ENCODE results near the gene USP6NL.
"Not testable (repeated sequence)": the region's sequence is repeated elsewhere in the genome, so short reads cannot be mapped to it uniquely, and the experiment has no call there.

USP6NL gene

DNA sequence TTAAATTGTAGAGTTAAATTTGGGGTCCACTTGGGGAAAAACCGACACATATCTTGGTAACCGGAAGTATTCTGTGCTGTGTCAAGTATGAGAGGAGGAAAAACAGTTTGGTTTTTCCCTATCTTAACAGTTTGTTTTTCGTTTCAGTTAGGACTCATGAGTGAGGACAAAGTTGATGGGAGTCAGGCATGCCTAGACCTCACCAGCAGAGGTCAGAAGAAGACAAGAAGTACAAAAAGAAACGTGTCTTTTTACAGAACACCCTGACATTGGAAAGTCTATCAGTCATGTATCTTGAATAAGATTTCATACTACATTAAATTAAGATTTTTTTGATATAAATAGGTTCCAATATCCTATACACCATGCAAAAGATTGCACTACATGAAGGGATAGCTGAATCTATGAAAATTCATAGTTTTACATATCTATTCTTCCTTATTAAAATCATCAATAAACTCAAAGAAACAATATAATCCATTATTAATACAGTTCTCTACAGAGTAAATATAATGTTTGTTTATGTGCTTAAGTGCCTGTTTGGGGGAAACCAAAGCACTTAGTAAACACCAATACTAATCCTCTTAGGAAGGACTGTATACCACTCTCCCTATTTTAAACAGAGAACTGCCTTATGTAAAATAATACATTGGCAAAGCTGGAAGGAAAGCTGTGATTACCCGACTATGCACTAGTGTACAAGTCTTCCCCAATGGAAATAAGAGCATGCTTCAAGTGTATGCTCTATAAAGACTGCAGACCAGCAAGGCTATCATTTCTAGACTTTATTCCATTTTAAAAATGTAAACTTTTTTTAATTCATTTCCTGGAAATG lies 95.6 kb downstream of the USP6NL start:
- peak; percentile 12 for DNase-seq (ENCODE audit: low read depth)

DNA sequence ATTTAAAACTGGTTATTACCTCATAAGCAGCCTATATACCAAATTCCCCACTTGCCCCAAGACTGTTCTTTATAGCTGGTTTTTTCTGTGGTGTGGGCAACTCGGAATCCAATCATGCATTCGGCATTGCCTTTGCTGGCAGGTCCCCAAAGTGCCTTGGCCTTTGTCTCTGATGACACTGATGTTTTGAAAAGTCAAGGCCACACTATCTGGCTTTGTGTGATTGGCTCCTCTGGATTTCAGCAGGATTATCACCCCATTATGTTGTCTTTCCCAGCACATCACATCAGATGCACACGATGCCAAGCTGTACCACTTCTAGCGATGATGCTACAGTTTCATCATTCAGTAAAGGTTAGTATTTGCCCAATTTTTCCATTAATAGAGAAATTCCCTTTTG lies 97.7 kb downstream of the USP6NL start:
- DNase-seq (ENCODE audit: low read depth), result no peak

DNA sequence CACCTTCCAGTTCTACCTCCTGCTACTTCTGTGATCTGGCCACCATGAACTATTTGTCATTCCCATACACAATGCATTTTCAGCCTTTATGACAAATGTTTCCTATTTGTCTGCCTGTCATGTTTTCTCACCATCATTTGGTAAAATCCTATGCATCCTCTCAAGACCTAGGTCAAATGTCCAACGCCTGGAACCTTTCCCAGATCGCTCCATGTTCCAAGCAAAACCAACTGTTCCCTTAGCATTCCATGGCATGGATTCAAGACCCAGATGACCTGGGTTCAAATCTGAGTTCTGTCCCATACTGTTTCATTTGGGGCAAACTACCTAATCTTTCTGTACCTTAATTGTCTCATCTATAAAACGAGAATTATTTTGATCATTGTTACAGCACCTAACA lies 98.9 kb downstream of the USP6NL start:
- no peak for DNase-seq (ENCODE audit: low read depth)

DNA sequence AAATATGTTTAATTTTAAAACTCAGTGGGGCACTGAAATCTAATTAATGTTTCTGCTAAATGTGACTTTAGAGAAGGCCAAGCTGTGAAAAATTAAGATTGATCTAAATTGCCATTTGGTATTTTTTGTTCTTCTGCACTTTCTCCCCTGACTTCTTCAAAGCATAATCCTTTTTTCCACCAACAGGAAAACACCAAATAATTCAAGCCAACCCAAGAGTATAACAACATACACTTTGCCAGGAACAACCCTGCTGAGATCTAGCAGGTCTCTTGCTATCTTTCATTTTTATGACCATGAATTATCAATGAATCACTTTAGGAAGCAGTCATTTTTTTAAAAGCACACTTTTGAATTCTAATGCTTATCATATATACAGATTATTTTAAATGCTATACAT lies 100.1 kb downstream of the USP6NL start:
- DNase-seq (ENCODE audit: low read depth), result no peak

DNA sequence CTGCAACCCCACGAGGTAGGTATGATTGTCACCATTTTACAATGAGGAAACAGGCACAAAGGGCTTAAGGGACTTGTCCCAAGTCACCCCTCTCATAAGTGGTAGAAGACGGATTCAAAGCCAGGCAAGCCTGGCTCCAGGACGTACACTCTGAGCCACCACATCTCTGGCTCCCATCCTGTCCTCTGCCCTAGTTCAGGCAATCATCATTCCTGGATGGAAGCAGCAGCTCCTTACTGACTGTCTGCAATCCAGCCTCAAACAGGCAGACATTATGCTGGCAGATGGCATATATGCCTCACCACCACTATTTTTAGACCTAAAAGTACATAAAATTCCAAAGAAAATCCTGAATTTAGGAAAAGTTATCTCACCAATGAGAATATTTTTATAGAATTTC lies 100.7 kb downstream of the USP6NL start:
- DNase-seq (ENCODE audit: low read depth), result no peak

DNA sequence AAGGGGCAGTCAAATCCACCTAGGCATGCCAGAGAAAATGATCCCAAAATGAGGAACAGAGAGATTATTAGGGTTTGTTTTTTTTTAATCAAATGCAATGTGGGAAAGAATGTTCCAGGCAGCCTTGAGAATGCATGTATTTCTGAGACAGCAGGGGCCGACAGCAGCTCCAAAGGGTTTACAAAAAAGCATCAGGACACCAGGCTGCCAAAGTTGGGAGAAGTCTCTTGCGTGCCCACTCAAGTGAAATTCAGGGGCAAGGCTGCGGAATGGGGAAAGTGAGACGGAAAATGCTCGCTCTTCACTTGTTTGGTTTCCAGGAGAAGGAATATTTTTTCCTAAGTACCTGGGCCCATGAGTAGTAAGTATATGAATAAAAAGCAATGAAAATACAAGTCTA lies 101.2 kb downstream of the USP6NL start:
- no peak for DNase-seq (ENCODE audit: low read depth)

DNA sequence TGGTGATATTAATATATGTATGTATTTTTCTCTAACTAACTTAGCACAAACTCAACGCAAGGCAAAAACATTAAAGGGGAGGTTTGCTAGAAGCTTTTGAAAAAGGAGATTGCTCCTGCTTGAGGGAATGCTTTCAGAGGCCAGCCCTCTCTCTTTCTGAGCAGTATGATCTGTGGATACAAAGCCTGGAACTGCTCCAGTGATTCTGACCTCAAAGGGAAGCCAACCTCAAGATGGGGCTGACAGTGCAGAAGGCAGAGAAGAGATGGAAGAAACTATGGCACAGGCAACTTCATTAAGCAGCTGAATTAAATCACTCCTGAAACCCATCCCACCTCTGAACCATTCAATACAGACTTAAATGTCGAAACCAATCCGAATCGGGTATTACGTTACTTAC lies 102.4 kb downstream of the USP6NL start:
- DNase-seq (ENCODE audit: low read depth), result no peak

DNA sequence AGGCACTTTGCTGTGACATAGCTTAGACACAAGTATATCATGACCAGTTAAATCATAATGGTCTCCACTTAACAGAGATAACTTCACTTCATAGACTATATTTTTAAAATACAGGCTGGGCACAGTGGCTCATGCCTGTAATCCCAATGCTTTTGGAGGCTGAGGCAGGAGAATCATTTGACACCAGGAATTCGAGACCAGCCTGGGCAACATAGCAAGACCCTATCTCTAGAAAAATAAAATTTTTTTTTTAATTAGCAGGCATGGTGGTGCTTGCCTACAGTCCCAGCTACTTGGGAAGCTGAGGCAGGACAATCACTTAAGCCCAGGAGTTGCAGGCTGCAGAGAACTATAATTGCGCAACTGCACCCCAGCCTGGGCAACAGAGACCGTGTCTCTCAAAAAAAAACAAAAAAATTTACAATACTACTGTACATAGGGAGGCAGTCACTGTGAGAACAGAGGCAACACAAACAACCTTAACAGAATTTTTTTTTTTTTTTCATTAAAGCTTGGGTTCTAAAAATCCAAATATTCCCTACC lies 105.1 kb downstream of the USP6NL start:
- no peak for DNase-seq (ENCODE audit: low read depth)

DNA sequence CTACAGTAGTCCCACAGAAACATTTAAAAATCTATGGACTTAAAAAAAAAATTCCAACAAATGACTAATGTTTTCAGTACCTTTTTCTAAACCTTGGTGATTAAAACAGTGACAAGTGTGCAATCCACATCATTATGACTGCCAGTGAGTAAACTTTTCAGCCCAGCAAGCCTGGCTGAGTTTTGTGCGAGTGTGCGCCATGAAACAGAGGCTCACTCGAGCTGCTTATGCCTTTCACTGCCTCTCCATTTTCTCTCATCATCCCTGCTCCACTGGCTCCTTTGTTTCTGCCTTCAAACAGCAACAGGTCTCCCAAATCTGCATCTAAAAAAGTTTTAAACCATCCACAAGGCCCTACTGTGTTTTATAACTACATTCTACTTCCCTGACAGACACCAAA lies 105.8 kb downstream of the USP6NL start:
- DNase-seq (ENCODE audit: low read depth), result no peak

DNA sequence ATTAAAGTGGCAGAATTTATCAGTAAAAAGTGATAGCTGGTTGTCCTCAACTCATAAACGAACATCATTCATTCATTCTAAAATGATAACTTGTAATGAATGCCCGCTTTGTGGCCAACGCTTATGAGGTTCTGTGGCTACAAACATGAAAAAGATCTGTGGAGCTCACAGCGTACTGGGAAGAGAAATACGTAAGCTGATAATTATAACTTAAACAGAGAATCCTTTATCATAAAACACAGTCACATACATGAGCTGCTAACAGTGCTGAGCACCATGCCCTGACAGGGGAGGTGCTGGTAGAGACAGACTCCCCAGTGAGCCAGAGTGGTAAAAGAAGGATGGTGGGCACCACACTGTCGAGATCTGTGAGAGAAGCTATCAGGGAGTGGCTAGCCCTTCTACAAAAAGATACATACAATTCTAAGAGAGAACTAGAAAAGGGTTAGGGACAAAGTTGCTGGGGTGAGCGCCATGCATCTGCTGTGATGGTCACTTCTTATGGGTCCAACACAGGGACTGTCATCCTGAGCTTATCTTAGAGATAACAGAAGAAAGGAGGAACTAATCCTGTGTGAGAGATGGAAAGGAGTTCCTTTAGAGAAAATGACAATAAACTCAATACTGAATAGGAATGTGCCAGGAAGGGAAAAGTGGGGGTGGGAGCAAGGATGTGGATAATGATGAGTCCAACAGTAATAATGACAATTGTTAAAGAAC lies 106.7 kb downstream of the USP6NL start:
- DNase-seq (ENCODE audit: low read depth), result no peak

DNA sequence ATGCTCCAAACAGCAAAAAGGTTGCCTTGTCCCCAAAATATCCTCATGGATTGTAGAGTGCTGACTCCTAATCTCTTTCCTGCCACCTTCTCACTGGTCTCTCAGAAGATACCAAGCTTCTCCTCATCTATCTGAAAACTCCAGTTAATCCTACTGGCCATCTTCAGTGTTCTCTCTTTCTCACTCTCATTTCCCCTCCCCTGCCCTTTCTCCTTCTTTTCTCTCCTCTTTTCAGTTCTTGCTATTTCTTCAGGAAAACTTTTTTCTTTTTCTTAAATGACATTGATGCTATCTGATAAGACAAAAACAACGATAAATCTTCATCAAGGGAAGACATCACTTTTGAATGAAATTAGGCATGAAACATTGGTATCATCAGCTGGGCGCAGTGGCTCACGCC lies 109.8 kb downstream of the USP6NL start:
- no peak for DNase-seq (ENCODE audit: low read depth)

DNA sequence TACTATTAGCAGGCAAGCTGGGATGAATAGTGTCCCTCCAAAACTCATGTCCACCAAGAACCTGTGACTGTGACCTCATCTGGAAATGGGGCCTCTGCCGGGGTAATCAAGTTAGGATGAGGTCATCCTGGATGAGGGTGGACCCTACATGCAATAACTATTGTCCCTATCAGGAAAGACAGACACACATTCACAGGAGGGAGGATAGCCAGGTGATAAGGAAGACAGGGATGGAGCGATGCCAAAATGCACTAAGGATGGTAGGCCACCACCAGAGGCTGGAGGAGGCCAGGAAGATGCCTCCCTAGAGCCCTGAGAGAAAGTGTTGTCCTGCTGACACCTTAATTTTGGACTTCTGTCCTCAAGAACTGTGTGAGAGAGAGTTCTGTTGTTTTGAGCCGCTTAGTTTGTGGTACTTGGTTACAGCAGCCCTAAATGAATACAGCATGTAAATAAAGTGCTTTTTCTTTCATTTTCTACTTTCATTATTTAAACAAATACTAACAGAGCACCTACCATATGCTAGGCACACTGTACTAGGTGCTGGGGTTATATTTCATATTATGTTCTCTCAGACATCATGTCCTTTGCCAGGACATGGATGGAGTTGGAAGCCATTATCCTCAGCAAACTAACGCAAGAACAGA lies 111.9 kb downstream of the USP6NL start:
- DNase-seq (ENCODE audit: low read depth), result no peak

DNA sequence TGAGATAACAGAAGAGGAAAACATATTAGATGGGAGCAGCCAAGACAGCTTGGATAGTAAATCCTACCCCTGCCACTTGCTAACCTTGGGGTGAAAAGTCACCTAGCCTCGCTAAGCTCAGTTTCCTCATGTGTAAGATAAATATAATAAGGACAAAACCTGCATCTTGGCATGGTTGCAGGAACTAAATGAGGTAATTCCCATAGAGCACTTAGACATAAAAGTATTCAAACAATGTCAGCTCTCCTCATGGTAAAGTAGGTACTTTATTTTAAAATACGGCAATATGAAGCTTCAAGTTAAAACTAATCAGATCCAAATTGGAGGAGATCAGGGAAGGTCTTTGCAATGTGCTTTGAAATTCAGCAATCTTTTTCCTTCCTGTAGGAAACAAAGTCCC lies 113.1 kb downstream of the USP6NL start:
- DNase-seq (ENCODE audit: low read depth), result no peak

DNA sequence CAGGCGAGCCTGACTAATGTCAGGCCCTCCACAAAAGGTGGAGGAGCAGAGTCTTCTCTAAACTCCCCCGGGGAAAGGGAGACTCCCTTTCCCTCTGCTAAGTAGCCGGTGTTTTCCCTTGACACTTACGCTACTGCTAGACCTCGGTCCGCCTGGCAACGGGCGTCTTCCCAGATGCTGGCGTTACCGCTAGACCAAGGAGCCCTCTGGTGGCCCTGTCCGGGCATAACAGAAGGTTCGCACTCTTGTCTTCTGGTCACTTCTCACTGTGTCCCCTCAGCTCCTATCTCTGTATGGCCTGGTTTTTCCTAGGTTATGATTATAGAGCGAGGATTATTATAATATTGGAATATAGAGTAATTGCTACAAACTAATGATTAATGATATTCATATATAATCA lies 116.5 kb downstream of the USP6NL start:
- DNase-seq (ENCODE audit: low read depth), result not testable (repeated sequence)

DNA sequence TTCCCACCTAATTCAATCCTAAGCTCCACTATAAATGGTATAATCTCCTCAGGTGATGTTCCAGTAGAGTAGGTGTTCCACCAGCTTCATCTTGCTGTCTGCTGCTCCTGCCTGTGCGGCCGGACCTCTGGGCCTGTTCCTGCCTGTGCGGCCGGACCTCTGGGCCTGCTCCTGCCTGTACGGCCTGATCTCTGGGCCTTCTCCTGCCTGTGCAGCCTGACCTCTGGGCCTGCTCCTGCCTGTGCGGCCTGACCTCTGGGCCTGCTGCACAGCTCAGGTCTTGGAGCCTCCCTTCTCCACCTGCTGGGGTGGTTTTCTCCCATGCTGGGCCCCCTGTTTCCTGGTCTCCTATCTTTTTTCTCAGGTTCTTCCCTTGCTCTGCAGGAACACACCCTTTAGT lies 117.8 kb downstream of the USP6NL start:
- no peak for DNase-seq (ENCODE audit: low read depth)

DNA sequence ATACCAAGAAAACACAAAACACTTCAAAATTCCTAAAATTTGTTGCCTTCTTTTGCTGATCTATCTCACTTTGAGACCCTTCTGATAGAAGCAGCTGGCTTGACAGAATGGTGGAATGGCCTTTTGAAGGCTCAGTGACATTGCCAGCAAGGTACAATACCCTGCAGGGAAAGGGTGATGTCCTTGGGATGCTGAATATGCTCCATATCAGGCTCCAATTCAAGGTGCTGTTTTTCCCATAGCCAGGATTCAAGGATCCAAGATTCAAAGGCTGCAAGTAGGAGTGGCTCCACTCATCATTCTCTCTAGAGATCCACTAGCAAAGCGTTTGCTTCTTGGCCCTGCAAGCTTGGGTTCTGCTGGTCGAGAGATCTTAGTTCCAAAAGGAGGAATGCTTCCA lies 120.4 kb downstream of the USP6NL start:
- DNase-seq (ENCODE audit: low read depth), result no peak

DNA sequence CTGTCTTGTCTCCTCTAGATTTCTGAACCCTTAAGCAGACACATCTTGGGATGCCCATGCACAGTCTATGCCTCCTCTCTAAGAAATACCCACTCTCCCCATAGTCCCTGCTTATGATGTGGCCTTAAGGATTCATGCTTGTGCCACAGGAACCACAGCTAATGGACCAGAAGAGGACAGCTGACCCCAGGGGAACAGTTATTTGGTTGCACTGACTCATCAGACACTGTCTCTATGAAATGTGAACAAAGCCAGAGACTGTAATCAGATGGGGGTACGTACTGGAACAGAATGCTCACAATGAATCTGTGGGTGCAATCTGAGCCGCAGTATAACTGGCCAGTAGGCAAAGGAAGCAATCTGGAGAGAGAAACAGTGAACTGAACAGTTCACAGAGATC lies 121.9 kb downstream of the USP6NL start:
- DNase-seq (ENCODE audit: low read depth), result no peak

DNA sequence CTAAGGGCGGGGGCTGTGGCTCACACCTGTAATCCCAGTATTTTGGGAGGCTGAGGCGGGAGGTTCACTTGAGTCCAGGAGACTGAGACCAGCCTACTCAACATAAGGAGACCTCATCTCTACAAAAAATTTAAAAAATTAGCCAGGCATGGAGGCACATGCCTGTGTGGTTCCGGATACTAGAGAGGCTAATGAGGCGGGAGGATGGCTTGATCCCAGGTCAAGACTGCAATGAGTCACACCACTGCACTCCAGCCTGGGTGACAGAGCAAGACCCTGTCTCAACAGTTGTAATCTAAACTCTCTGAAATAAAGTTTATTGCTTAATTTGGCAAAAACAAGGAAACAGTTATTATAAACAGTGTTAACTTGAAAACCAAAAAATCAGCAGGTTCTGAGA lies 123.3 kb downstream of the USP6NL start:
- no peak for DNase-seq (ENCODE audit: low read depth)

DNA sequence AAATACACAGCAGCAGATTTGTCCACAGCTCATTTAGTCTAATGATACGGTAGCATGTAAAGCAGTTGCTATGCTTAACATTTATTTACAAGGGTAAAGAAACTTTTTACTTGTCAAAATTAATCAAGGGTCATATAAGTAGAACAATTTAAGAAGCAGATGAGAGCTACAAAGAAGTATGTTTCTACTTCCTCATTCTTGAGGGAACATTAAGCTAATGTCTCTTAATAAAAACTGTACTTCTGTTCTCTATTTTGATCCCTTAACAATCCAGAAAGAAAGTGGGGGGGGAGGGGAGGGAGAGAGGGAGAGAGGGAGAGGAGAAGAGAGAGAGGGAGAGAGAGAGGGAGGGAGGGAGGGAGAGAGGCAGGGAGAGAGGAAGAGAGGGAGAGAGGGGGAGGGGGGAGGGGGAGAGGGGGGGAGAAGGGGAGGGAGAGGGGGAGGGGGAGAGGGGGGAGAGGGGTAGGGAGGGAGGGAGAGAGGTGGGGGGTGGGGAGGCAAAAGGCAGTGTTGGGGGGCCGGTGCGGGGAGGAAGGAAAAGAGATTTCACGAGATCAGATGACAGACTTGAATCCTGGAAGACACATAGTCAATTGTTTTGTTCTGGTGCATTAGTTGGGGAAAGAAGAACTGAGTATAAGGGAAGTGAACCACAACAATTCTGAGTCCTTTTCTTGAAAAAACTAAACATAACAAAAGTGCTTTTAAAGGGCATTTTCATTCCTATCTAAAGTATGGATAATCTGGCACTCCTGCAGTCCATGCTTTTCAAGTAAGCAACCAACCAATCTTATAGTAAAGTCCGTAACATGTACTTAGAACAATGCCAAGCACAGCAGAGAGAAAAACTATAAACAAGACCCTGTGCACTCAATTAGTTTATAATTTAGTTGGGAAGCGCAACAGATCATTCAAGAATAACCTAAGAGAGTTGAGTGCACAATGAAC lies 128.0 kb downstream of the USP6NL start:
- no peak for DNase-seq (ENCODE audit: low read depth)

DNA sequence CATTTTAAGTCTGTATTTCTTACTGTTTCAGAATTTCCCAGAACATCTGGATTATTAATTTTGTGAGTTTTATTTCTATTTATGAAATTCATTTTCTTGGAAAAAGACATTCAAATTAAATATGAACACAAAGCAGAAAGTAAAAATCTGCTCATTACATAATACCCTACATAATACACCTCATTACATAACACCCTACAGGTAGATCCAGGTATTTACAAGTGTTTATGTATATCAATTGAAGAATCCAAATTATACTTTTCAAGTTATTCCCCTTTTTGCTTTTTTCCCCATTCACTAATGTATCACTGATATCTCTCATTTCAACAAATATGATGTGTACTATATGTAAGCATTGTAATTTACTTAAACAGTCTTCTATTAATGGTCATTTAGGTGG lies 129.1 kb downstream of the USP6NL start:
- DNase-seq (ENCODE audit: low read depth), result no peak

DNA sequence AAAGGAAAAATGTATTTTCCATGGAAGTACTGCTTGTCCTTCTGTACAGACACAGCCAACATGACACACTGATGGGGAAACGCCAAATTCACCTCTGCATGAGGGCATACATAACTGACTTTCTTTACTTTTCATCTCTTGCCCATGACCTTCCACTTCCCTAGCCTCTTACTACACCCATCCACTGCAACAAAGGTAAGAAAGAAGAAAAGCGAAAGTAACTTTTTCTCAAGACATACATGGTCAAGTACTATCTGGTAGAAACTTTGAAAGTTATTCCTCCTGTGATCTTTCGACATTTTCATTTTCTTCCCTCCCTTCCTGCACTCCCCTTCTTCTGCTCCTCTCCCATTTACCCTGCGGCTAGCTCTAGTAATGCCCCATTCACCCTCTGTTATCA lies 130.8 kb downstream of the USP6NL start:
- no peak for DNase-seq (ENCODE audit: low read depth)

DNA sequence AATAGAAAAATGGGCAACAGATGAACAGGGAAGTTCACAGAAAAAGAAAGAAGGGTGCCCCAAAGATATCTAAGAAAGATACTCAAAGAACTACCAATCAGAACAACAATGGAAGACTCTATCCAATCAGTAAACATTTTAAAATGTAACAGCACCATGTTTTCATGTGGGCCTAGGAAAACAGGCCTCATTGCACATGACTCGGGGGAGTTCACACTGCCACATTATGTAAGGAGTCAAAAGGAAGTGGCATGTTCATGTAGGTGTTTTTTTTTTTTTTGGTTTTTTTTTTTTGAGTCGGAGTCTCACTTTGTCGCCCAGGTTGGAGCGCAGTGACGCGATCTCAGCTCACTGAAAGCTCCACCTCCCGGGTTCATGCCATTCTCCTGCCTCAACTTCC lies 132.2 kb downstream of the USP6NL start:
- DNase-seq (ENCODE audit: low read depth), result no peak

Measured in activated gamma-delta T cell treated with anti-CD3 and anti-CD28 coated beads, Interleukin-2, amount 50 U/mL, for 16 hours (primary cell).